GM21447 (cell line): ENCODE data around the gene ARHGEF39.
"Not testable (repeated sequence)": the region's sequence is repeated elsewhere in the genome, so short reads cannot be mapped to it uniquely, and the experiment has no call there.

Experiments used
- ATAC-seq: cut with Tn5 transposase; IDR thresholded peaks from one replicate; pipeline ENCODE4 v1.9.1; 2021; ENCODE audit not compliant: unreplicated experiment

Gene ARHGEF39

GRCh38 chr9:35628389-35628991 lies 36.5 kb downstream of the ARHGEF39 start:
- no peak for ATAC-seq

- ATAC-seq = no peak
These were observed 37.4 kb downstream of the ARHGEF39 start for GRCh38 chr9:35627575-35627974.

- ATAC-seq = peak; percentile 49
These were observed 45.2 kb downstream of the ARHGEF39 start for GRCh38 chr9:35619800-35620158.

- peak; percentile 58 for ATAC-seq
These were observed 45.9 kb downstream of the ARHGEF39 start for GRCh38 chr9:35618854-35619799.

- ATAC-seq = no peak
These were observed 46.7 kb downstream of the ARHGEF39 start, which contains the start of gene CD72 for GRCh38 chr9:35618325-35618727. CD72 (minus strand) TSS chr9:35618413; CDS start chr9:35618303, 110 bp downstream.

GRCh38 chr9:35617548-35617947 lies 47.4 kb downstream of the ARHGEF39 start:
- ATAC-seq = no peak

- peak; percentile 34 for ATAC-seq
These were observed 48.1 kb downstream of the ARHGEF39 start for GRCh38 chr9:35616681-35617459.

GRCh38 chr9:35615981-35616680 lies 48.9 kb downstream of the ARHGEF39 start:
- ATAC-seq = no peak

GRCh38 chr9:35612843-35613242 lies 52.2 kb downstream of the ARHGEF39 start:
- no peak for ATAC-seq

- ATAC-seq = not testable (repeated sequence)
These were observed 52.9 kb downstream of the ARHGEF39 start for GRCh38 chr9:35612066-35612465.

- ATAC-seq = peak; percentile 66
These were observed 53.7 kb downstream of the ARHGEF39 start for GRCh38 chr9:35611230-35611797.

GRCh38 chr9:35609820-35610163 lies 55.2 kb downstream of the ARHGEF39 start:
- no peak for ATAC-seq
